B cell (primary cell): ENCODE measurements around the gene MAPK1. TPM values are rescaled to one million over a fixed set of nuclear protein-coding genes. Genes with fewer than 3 reads are reported as not detected.
"Not testable (repeated sequence)": the region's sequence is repeated elsewhere in the genome, so short reads cannot be mapped to it uniquely, and the experiment has no call there.

ENCODE experiments used
- ATAC-seq: fragments of 200-7000 bp; cut with Tn5 transposase; one replicate; pipeline ENCODE4 v1.10.0; 2021; ENCODE audit warnings: low read depth, mild to moderate bottlenecking, moderate number of reproducible peaks, moderate library complexity
- CTCF ChIA-PET: fragments of 350-600 bp; sonication (Branson Sonifier 250); formaldehyde crosslinking; loops from one replicate; lab custom pipeline; 2021; ENCODE audit warnings: antibody characterized with exemption, inconsistent platforms; lab: Charles Lee
- POLR2A ChIA-PET: fragments of 350-600 bp; sonication (Branson Sonifier 250); formaldehyde crosslinking; loops from one replicate; lab custom pipeline; 2021; ENCODE audit warnings: antibody characterized with exemption; lab: Charles Lee
- DNase-seq: peaks from one replicate; pipeline ENCODE4 v3.0.0; 2013
- H2AFZ ChIP-seq: 2 replicates; pipeline ENCODE4 v1.6.1; 2012; ENCODE audit warnings: mild to moderate bottlenecking, low read depth, low read length; ENCODE audit not compliant: insufficient read depth, poor library complexity, severe bottlenecking
- H3K27ac ChIP-seq, 2 donors: 1 replicate in 1 of 2; 2 replicates in 1 of 2; pipeline ENCODE4 v1.5.1; 2012 to 2013; ENCODE audit warnings: low read length in 2 of 2, mild to moderate bottlenecking in 2 of 2, moderate library complexity in 1 of 2
- H3K27me3 ChIP-seq, 4 experiments: fragments of 200-600 bp in 1 of 4; sonication (generic) in 1 of 4; replicated peaks in 1 of 4; 1 replicate in 2 of 4; 2 replicates in 2 of 4; pipeline versions ENCODE4 v1.6.1 to v1.7.0; 2013 to 2016; ENCODE audit warnings: low read length in 3 of 4, mild to moderate bottlenecking in 2 of 4, mixed read lengths in 1 of 4, moderate library complexity in 1 of 4; ENCODE audit not compliant: insufficient read depth in 4 of 4, control insufficient read depth in 3 of 4; ENCODE audit errors: control extremely low read depth in 1 of 4
- H3K36me3 ChIP-seq, 2 experiments: replicated peaks in 1 of 2; 1 replicate in 1 of 2; 2 replicates in 1 of 2; pipeline versions ENCODE4 v1.6.1 to v1.7.1; 2013; ENCODE audit warnings: low read length in 1 of 2; ENCODE audit not compliant: insufficient read depth in 2 of 2, control insufficient read depth in 1 of 2; ENCODE audit errors: control extremely low read depth in 1 of 2, extremely low read depth in 1 of 2
- H3K4me1 ChIP-seq, 2 donors: fragments of 200-600 bp in 1 of 2; sonication (generic) in 1 of 2; 1 replicate in 1 of 2; 2 replicates in 1 of 2; pipeline versions ENCODE4 v1.5.1 to v1.6.1; 2013 to 2017; ENCODE audit warnings: low read length in 2 of 2; ENCODE audit not compliant: control insufficient read depth in 2 of 2, insufficient read depth in 2 of 2
- H3K4me2 ChIP-seq: replicated peaks from 2 replicates; pipeline ENCODE3; 2012; ENCODE audit warnings: mild to moderate bottlenecking, low read depth, low read length; ENCODE audit not compliant: poor library complexity, severe bottlenecking
- H3K4me3 ChIP-seq, 5 experiments: fragments of 200-600 bp in 1 of 5; sonication (generic) in 1 of 5; 1 replicate in 3 of 5; 2 replicates in 2 of 5; pipeline versions ENCODE4 v1.5.1 to v1.7.0; 2011 to 2016; ENCODE audit warnings: low read length in 4 of 5, mild to moderate bottlenecking in 4 of 5, low read depth in 2 of 5, control low read depth in 1 of 5, moderate library complexity in 1 of 5; ENCODE audit not compliant: insufficient read depth in 1 of 5; ENCODE audit errors: control extremely low read depth in 1 of 5, extremely low read depth in 1 of 5
- H3K79me2 ChIP-seq: fragments of 200-600 bp; sonication (generic); one replicate; pipeline ENCODE4 v1.6.0; 2016; ENCODE audit warnings: low read length; ENCODE audit not compliant: control insufficient read depth, insufficient read depth
- H3K9ac ChIP-seq: fragments of 200-600 bp; sonication (generic); 2 replicates; pipeline ENCODE4 v1.6.1; 2017; ENCODE audit warnings: mild to moderate bottlenecking, low read length, moderate library complexity
- H3K9me3 ChIP-seq, 3 donors: one replicate each; pipeline versions ENCODE4 v1.6.1 to v1.7.1; 2013; ENCODE audit warnings: low read length in 2 of 3; ENCODE audit not compliant: control insufficient read depth in 2 of 3, insufficient read depth in 1 of 3; ENCODE audit errors: control extremely low read depth in 1 of 3
- H4K20me1 ChIP-seq: 2 replicates; pipeline ENCODE4 v1.6.0; 2012; ENCODE audit warnings: mild to moderate bottlenecking, low read length; ENCODE audit not compliant: insufficient read depth, control insufficient read depth, poor library complexity, severe bottlenecking
- H3K27ac Mint-ChIP-seq: one replicate; pipeline ENCODE4 v1.8.0; 2021; ENCODE audit warnings: mixed read lengths
- H3K27me3 Mint-ChIP-seq: one replicate; pipeline ENCODE4 v1.8.0; 2021; ENCODE audit warnings: mixed read lengths
- H3K4me1 Mint-ChIP-seq: one replicate; pipeline ENCODE4 v1.8.0; 2021; ENCODE audit warnings: mixed read lengths
- H3K4me3 Mint-ChIP-seq: one replicate; pipeline ENCODE4 v1.8.0; 2021; ENCODE audit warnings: mixed read lengths
- H3K9me3 Mint-ChIP-seq: one replicate; pipeline ENCODE4 v1.8.0; 2022; ENCODE audit warnings: mixed read lengths; ENCODE audit not compliant: insufficient read depth
- EZH2 ChIP-seq: IDR thresholded peaks from 2 replicates; pipeline ENCODE4 v1.6.1; 2012; ENCODE audit warnings: borderline replicate concordance, low read depth, mild to moderate bottlenecking, moderate library complexity, low read length; ENCODE audit not compliant: insufficient read depth, poor library complexity, severe bottlenecking
- WGBS: methylation state at CpG from one replicate; pipeline ENCODE4 v1.1.5; 2013; ENCODE audit warnings: missing lambda C conversion rate; ENCODE audit not compliant: insufficient coverage; 5-methylcytosine and 5-hydroxymethylcytosine counted together
- intact Hi-C: fragments of 100-400 bp; cut with micrococcal nuclease; formaldehyde crosslinking; loops from one replicate; pipeline ENCODE4 v1.10.0; 2022
- polyA plus RNA-seq: library from polyadenylated mRNA; depleted of rRNA; stranded (reverse); fragments of >200 nt; gene quantifications from 2 replicates; pipeline ENCODE4 v1.2.3, GENCODE V29; 2012
- total RNA-seq, 2 donors: library from RNA; stranded (reverse); fragments of 120-200 nt in 1 of 2; gene quantifications; 1 replicate in 1 of 2; 2 replicates in 1 of 2; pipeline versions ENCODE4 v1.2.3 to v1.2.4, GENCODE V29; 2013 to 2022
- TF ChIP-seq, protein P1 (sequence below): fragments of 200-600 bp; IDR thresholded peaks from one replicate; pipeline ENCODE4 v1.8.0; 2022; ENCODE audit warnings: antibody characterized with exemption, mild to moderate bottlenecking

MAPK1 gene
- total and polyA plus RNA-seq, 2 donors (not counting 1 experiment from before 2014, with no cell fraction given), result 24.0 to 155 TPM

- no peaks in the 10 kb centered on the region for H3K4me1 Mint-ChIP-seq
- Histone ChIP-seq H3K4me1 (no peaks in the 10 kb centered on the region), H3K4me2 (no peak overlapping the region), H2AFZ (no peak overlapping the region), H3K36me3 (no peaks in the 10 kb centered on the region), H3K9me3 (no peaks in the 10 kb centered on the region), H3K9ac (no peak overlapping the region), H3K27me3 (no peaks in the 10 kb centered on the region), H3K79me2 (no peaks in the 10 kb centered on the region), H4K20me1 (no peaks in the 10 kb centered on the region), H3K27ac (no peak overlapping the region), H3K4me3 (no peak overlapping the region)
- no peak overlapping the region for H3K27ac Mint-ChIP-seq
- CTCF ChIA-PET, result interaction anchor here (0.7 kb wide), 1 partner anchor 1536 kb away, joined by 6 read pairs; no protein-coding TSS in a partner anchor
- no peaks in the 10 kb centered on the region for H3K27me3 Mint-ChIP-seq
- no peaks in the 10 kb centered on the region for H3K9me3 Mint-ChIP-seq
- DNase-seq (no peak), ATAC-seq (no peak)
- no peak for TF ChIP-seq EZH2
- TF ChIP-seq, protein P1, sequence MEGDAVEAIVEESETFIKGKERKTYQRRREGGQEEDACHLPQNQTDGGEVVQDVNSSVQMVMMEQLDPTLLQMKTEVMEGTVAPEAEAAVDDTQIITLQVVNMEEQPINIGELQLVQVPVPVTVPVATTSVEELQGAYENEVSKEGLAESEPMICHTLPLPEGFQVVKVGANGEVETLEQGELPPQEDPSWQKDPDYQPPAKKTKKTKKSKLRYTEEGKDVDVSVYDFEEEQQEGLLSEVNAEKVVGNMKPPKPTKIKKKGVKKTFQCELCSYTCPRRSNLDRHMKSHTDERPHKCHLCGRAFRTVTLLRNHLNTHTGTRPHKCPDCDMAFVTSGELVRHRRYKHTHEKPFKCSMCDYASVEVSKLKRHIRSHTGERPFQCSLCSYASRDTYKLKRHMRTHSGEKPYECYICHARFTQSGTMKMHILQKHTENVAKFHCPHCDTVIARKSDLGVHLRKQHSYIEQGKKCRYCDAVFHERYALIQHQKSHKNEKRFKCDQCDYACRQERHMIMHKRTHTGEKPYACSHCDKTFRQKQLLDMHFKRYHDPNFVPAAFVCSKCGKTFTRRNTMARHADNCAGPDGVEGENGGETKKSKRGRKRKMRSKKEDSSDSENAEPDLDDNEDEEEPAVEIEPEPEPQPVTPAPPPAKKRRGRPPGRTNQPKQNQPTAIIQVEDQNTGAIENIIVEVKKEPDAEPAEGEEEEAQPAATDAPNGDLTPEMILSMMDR, result no peak
- 93% methylated on average over 7 of the region's 8 CpGs for WGBS
- intact Hi-C loops, result no loop called here
- H3K4me3 Mint-ChIP-seq, result no peak overlapping the region
- POLR2A ChIA-PET, result no interaction called here
Measured at GRCh38 chr22:21745948-21746347, 121.5 kb downstream of the MAPK1 start.

GRCh38 chr22:21744917-21745316, 122.5 kb downstream of the MAPK1 start:
- H2AFZ ChIP-seq, intact Hi-C loops, H3K4me3 ChIP-seq: not testable (repeated sequence)

More at GRCh38 chr22:21744917-21745316, 122.5 kb downstream of the MAPK1 start:
- CTCF ChIA-PET, H3K9ac ChIP-seq, ATAC-seq, H3K36me3 ChIP-seq, DNase-seq, H3K4me3 Mint-ChIP-seq, H3K9me3 Mint-ChIP-seq, H3K27ac Mint-ChIP-seq, H3K9me3 ChIP-seq, POLR2A ChIA-PET, H3K79me2 ChIP-seq, H3K4me1 ChIP-seq, H3K27me3 ChIP-seq, H3K27ac ChIP-seq, H3K4me1 Mint-ChIP-seq, H4K20me1 ChIP-seq, H3K4me2 ChIP-seq, H3K27me3 Mint-ChIP-seq: not testable (repeated sequence)
- 94% methylated on average over 5 of the region's 6 CpGs for WGBS
